Muscle of leg (tissue), 11 donors: ENCODE measurements around the gene VPS39. TPM values are rescaled to one million over a fixed set of nuclear protein-coding genes. Genes with fewer than 3 reads are reported as not detected.

Source experiments
- DNase-seq: peaks from one replicate; pipeline ENCODE4 v3.0.0; 2013
- H3K27ac ChIP-seq: one replicate; pipeline ENCODE4 v1.5.1; 2013; ENCODE audit warnings: mild to moderate bottlenecking, low read length, control low read depth
- H3K27me3 ChIP-seq: one replicate; pipeline ENCODE4 v1.6.1; 2013; ENCODE audit warnings: low read length; ENCODE audit not compliant: control insufficient read depth, insufficient read depth
- H3K36me3 ChIP-seq: one replicate; pipeline ENCODE4 v1.6.1; 2013; ENCODE audit warnings: low read length; ENCODE audit not compliant: control insufficient read depth, insufficient read depth
- H3K4me1 ChIP-seq: one replicate; pipeline ENCODE4 v1.6.1; 2013; ENCODE audit warnings: low read length; ENCODE audit not compliant: control insufficient read depth, insufficient read depth
- H3K4me3 ChIP-seq: one replicate; pipeline ENCODE4 v1.5.1; 2013; ENCODE audit warnings: low read length, control low read depth
- H3K9me3 ChIP-seq: replicated peaks from 2 replicates; pipeline ENCODE4 v1.6.1; 2013; ENCODE audit warnings: low read depth, low read length; ENCODE audit not compliant: control insufficient read depth
- WGBS: methylation state at CpG from one replicate; pipeline ENCODE4 v1.1.5; 2013; ENCODE audit warnings: missing lambda C conversion rate; ENCODE audit not compliant: insufficient coverage; 5-methylcytosine and 5-hydroxymethylcytosine counted together
- polyA plus RNA-seq, 8 donors: library from polyadenylated mRNA; unstranded; fragments of 120-200 nt; gene quantifications; one replicate each; pipeline versions ENCODE4 v1.2.1 to v1.2.3, GENCODE V29; 2013; ENCODE audit warnings: inconsistent platforms in 1 of 8, low replicate concordance in 1 of 8; ENCODE audit not compliant: insufficient read length in 8 of 8, insufficient read depth in 1 of 8
- total RNA-seq: library from RNA; stranded (reverse); fragments of 120-200 nt; gene quantifications from one replicate; pipeline ENCODE4 v1.2.4, GENCODE V29; 2013

VPS39 gene
- total and polyA plus RNA-seq, 9 donors: 33.5 to 51.0 (median 41.4) TPM

GRCh38 chr15:42148808-42149492, 59.2 kb downstream of the VPS39 start:
- DNase-seq: no peak
- no peak overlapping the region for H3K27ac ChIP-seq
- H3K27me3 ChIP-seq: peaks cover 2% of the 10 kb centered on the region
- 53% methylated on average over 9 of the region's 12 CpGs for WGBS
- H3K36me3 ChIP-seq: no peaks in the 10 kb centered on the region
- H3K4me1 ChIP-seq: peaks cover 11% of the 10 kb centered on the region
- H3K9me3 ChIP-seq: no peaks in the 10 kb centered on the region
- H3K4me3 ChIP-seq: no peak overlapping the region

DNA sequence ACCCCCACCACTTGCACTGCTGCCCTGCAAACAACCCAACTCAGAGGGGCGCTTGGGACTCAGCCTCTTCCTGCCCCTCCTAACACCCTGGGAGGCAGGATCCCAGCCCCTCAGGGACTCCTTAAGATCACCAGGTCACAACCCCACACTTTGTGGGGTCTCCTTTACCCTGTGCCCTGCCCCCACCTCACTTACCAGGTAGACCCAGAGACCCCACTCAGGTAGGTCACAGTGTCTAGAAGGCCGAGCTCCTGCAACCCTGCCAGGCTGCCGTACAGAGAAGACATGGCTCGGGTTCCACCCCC, 60.7 kb downstream of the VPS39 start:
- H3K4me3 ChIP-seq: no peak overlapping the region

GRCh38 chr15:42146551-42147430, 61.3 kb downstream of the VPS39 start:
- Histone ChIP-seq H3K9me3 (no peaks in the 10 kb centered on the region), H3K36me3 (no peaks in the 10 kb centered on the region), H3K27me3 (peaks cover 2% of the 10 kb centered on the region), H3K4me1 (peaks cover 6% of the 10 kb centered on the region), H3K4me3 (no peak overlapping the region), H3K27ac (no peak overlapping the region)
- 78% methylated on average over 15 of the region's 24 CpGs for WGBS
- no peak for DNase-seq

More for the DNA sequence above, 60.7 kb downstream of the VPS39 start:
- Histone ChIP-seq H3K36me3 (no peaks in the 10 kb centered on the region), H3K27me3 (peaks cover 2% of the 10 kb centered on the region), H3K9me3 (no peaks in the 10 kb centered on the region), H3K27ac (no peak overlapping the region), H3K4me1 (peaks cover 11% of the 10 kb centered on the region)
- no peak for DNase-seq
- 80% methylated on average over 3 of the region's 4 CpGs for WGBS

DNA sequence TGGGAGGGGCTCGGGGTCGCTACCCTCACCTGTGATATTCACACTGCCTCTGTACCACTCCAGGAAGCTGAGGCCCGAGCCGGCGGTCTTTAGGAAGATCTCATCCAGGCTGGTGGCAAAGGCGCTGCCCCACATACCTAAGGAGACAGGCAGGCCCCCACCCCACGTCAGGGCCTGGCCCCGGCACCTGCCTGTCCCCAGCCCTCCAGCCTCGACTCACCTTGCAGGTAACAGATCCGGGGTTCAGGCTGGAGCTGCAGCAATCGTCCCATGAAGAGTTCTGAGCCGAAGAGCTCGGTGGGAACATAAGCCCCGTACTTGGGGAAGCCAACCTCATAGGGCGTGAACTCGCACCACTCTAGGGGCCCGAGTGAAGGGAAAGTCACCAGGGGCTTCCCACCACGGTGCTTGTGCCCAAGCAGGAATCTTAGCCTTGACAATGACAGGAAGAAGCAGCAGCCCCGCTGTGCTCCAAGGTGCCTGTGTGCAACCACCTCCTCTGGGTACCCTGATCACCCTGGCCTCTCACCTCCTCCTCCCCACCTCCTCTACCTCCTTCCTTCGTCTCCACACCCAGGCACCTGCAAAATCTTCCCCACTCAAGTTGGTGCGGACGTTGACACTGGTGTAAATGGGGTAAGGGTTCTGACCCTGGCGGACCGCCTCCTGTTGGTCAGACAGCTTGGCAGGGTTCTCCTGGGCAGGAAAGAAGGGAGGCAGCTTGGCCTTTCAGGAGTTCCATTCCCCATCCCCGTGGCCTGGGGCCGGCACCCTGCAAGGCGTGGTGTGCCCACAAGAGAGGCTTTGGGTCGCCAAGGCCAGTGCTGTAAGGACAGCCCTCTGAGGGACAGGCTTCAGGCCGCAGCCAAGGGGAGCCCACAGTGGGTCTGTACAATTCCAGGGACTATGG, 62.3 kb downstream of the VPS39 start:
- no peak for DNase-seq
- Histone ChIP-seq H3K4me3 (no peak overlapping the region), H3K9me3 (no peaks in the 10 kb centered on the region), H3K36me3 (no peaks in the 10 kb centered on the region), H3K4me1 (no peaks in the 10 kb centered on the region), H3K27ac (no peak overlapping the region), H3K27me3 (peaks cover 2% of the 10 kb centered on the region)
- WGBS: 83% methylated on average over 22 of the region's 29 CpGs

GRCh38 chr15:42144841-42145375, 63.2 kb downstream of the VPS39 start:
- Histone ChIP-seq H3K36me3 (no peaks in the 10 kb centered on the region), H3K4me1 (no peaks in the 10 kb centered on the region), H3K9me3 (no peaks in the 10 kb centered on the region), H3K27ac (no peak overlapping the region), H3K4me3 (no peak overlapping the region), H3K27me3 (peaks cover 2% of the 10 kb centered on the region)
- DNase-seq: no peak
- WGBS: 74% methylated on average over 7 of the region's 9 CpGs

- Histone ChIP-seq H3K4me3 (no peak overlapping the region), H3K27ac (no peak overlapping the region), H3K4me1 (no peaks in the 10 kb centered on the region), H3K36me3 (no peaks in the 10 kb centered on the region), H3K27me3 (peaks cover 2% of the 10 kb centered on the region), H3K9me3 (no peaks in the 10 kb centered on the region)
- no peak for DNase-seq
- WGBS: 86% methylated on average over 11 of the region's 18 CpGs
Measured at GRCh38 chr15:42143866-42144625, 64.1 kb downstream of the VPS39 start.

DNA sequence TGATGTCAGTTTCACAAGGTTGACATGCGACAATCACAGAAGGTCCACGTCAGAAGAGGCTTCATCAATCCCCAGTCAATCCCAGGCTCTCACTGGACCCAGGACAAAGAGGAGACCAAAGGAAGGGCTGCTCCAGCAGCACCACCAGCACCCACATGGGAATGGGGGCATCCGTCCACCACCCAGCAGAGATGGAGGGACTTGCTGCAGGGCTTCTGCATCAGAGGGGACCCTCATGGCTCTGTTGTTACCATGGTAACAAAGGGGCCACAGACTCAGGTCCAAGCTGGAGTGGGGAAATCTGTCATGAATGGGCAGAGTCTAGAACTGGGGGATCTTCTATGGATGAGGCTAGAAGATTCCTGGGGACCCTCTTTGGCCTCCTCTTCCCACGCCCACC, 64.7 kb downstream of the VPS39 start:
- Histone ChIP-seq H3K9me3 (no peaks in the 10 kb centered on the region), H3K36me3 (no peaks in the 10 kb centered on the region), H3K4me3 (no peak overlapping the region), H3K4me1 (no peaks in the 10 kb centered on the region), H3K27ac (no peak overlapping the region), H3K27me3 (peaks cover 2% of the 10 kb centered on the region)
- 82% methylated on average over 3 of the region's 4 CpGs for WGBS
- DNase-seq: no peak

DNA sequence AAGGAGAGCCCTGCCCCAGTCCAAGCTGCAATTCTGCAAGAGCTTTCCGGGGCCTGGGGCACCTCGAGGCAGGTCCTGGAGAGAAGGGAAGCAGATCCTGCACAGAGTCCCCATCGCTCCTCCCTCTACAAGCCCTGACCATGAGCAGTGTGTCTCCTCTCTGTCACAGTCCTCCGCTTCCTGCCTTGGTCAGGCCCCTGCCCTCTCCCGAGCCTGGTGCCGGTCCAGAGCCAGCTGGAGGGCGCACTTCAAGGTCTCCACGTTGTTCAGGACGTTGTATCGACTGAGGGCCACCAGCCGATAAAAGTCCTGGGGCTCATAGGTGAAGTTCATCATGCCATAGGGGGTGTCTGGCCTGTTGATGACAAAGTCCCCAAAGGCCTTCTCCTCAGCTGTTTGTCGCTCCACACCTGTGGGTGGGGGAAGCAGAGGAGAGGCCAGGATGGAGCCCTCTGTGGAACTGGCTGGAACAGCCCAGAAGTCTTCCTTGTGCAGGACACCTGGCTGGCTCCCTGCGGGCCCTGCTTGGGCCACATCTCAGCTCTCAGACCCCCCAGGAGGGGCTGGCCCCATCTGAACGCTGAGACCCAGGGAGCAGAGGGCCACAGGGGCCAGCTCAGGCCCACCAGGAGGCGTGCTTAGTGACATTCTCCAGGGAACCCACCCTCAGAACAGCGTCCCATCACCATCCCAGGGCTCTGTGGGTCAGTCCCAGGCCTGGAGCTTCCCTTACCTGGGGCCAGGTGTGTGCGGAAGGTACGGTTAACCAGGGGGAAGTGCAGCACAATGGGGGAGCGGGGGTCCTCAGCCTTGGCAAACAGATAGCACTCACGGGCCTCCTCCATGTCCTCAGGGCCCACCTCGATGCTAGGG, 66.1 kb downstream of the VPS39 start:
- H3K36me3 ChIP-seq: no peaks in the 10 kb centered on the region
- H3K27ac ChIP-seq: no peak overlapping the region
- peaks cover 2% of the 10 kb centered on the region for H3K27me3 ChIP-seq
- no peak for DNase-seq
- H3K9me3 ChIP-seq: no peaks in the 10 kb centered on the region
- 83% methylated on average over 17 of the region's 21 CpGs for WGBS
- H3K4me3 ChIP-seq: no peak overlapping the region
- H3K4me1 ChIP-seq: no peaks in the 10 kb centered on the region

- peaks cover 2% of the 10 kb centered on the region for H3K27me3 ChIP-seq
- no peaks in the 10 kb centered on the region for H3K36me3 ChIP-seq
- 95% methylated on average over 4 of the region's 7 CpGs for WGBS
- H3K27ac ChIP-seq: no peak overlapping the region
- H3K4me1 ChIP-seq: no peaks in the 10 kb centered on the region
- no peak for DNase-seq
- H3K9me3 ChIP-seq: no peaks in the 10 kb centered on the region
- H3K4me3 ChIP-seq: no peak overlapping the region
Measured at GRCh38 chr15:42141246-42141645, 66.9 kb downstream of the VPS39 start.
